H1 (cell line): Measurements from ENCODE around the gene WEE2.

Experiments used
- CTCF ChIP-seq, 3 experiments: IDR thresholded peaks; 1 replicate in 2 of 3; 2 replicates in 1 of 3; pipeline versions ENCODE4 v1.5.1 to v1.6.1; 2011; ENCODE audit warnings: low read length in 3 of 3, mild to moderate bottlenecking in 3 of 3, inconsistent platforms in 2 of 3, low read depth in 1 of 3, moderate library complexity in 1 of 3; ENCODE audit not compliant: insufficient read depth in 1 of 3; ENCODE audit errors: control extremely low read depth in 1 of 3
- E2F6 ChIP-seq: IDR thresholded peaks from 2 replicates; pipeline ENCODE4 v1.6.1; 2012; ENCODE audit warnings: inconsistent platforms
- NRF1 ChIP-seq: IDR thresholded peaks from 2 replicates; pipeline ENCODE4 v1.6.1; 2011; ENCODE audit warnings: mild to moderate bottlenecking, low read depth, low read length, improper control_type of control experiment
- POLR2AphosphoS5 ChIP-seq: IDR thresholded peaks from 2 replicates; pipeline ENCODE4 v1.6.1; 2011; ENCODE audit warnings: low read depth, low read length
- RAD21 ChIP-seq, 2 experiments: IDR thresholded peaks in 1 of 2; conservative IDR thresholded peaks in 1 of 2; 2 replicates each; pipeline ENCODE4 v1.6.1; 2011; ENCODE audit warnings: low read depth in 2 of 2, low read length in 2 of 2, improper control_type of control experiment in 1 of 2, inconsistent platforms in 1 of 2, mild to moderate bottlenecking in 1 of 2, moderate library complexity in 1 of 2
- RFX5 ChIP-seq: IDR thresholded peaks from 2 replicates; pipeline ENCODE4 v1.6.1; 2011; ENCODE audit warnings: low read depth, low read length, improper control_type of control experiment, borderline replicate concordance
- RNF2 ChIP-seq: fragments of 200-900, 300-1000 bp; sonication (generic); IDR thresholded peaks from 2 replicates; pipeline ENCODE4 v1.7.1; 2016; ENCODE audit warnings: borderline replicate concordance, low read depth, mild to moderate bottlenecking, antibody characterized with exemption, low read length; ENCODE audit not compliant: poor library complexity, severe bottlenecking; ENCODE audit errors: missing control alignments

GRCh38 chr7:141776374-141776773 is 68.2 kb downstream of the WEE2 start, which contains the start of gene TAS2R4:
- TF ChIP-seq CTCF (IDR thresholded peaks at IDR 0.05; ENCODE audit: control extremely low read depth in 1 of 3, insufficient read depth in 1 of 3, low read depth in 1 of 3, low read length in 3 of 3) (no peak), POLR2AphosphoS5 (no peak), RAD21 (IDR thresholded peaks at IDR 0.05 in 1 of 2, conservative IDR thresholded peaks at IDR 0.05 in 1 of 2; ENCODE audit: low read depth in 2 of 2, low read length in 2 of 2) (no peak), RNF2 (no peak), E2F6 (no peak), NRF1 (no peak), RFX5 (no peak)
